Stimulated activated CD4-positive, alpha-beta T cell treated with anti-CD3 and anti-CD28 coated beads, Interleukin-15, amount 100 ng/mL, for 1 hour (primary cell): Measurements from ENCODE around the gene ZFHX3.
"Not testable (repeated sequence)": the region's sequence is repeated elsewhere in the genome, so short reads cannot be mapped to it uniquely, and the experiment has no call there.

ENCODE experiments used
- DNase-seq, 2 donors: peaks; one replicate each; pipeline ENCODE4 v3.0.0-alpha.2; 2020; ENCODE audit warnings: low read depth in 1 of 2, low spot score in 1 of 2

The ZFHX3 gene

GRCh38 chr16:73023752-73024570 is 24.0 kb downstream of the ZFHX3 start:
- DNase-seq, result no peak

GRCh38 chr16:73023320-73023719 is 24.6 kb downstream of the ZFHX3 start:
- no peak for DNase-seq

- no peak for DNase-seq
Measured at GRCh38 chr16:73022534-73022933, 25.4 kb downstream of the ZFHX3 start.

- DNase-seq, result no peak
Measured at GRCh38 chr16:73021866-73022495, 25.9 kb downstream of the ZFHX3 start.

GRCh38 chr16:73020409-73020884 is 27.5 kb downstream of the ZFHX3 start:
- DNase-seq, result no peak

GRCh38 chr16:73019457-73020362 is 28.2 kb downstream of the ZFHX3 start:
- no peak for DNase-seq

GRCh38 chr16:73018821-73019456 is 29.0 kb downstream of the ZFHX3 start:
- DNase-seq, result no peak

GRCh38 chr16:73017321-73017720 is 30.6 kb downstream of the ZFHX3 start:
- DNase-seq, result no peak

- DNase-seq, result no peak
Measured at GRCh38 chr16:73016488-73016830, 31.5 kb downstream of the ZFHX3 start.

- DNase-seq, result no peak
Measured at GRCh38 chr16:73015612-73016487, 32.1 kb downstream of the ZFHX3 start.

GRCh38 chr16:73014768-73015167 is 33.2 kb downstream of the ZFHX3 start:
- no peak for DNase-seq

GRCh38 chr16:73013974-73014373 is 34.0 kb downstream of the ZFHX3 start:
- DNase-seq, result no peak

- no peak for DNase-seq
Measured at GRCh38 chr16:73012341-73012740, 35.6 kb downstream of the ZFHX3 start.

- DNase-seq, result no peak
Measured at GRCh38 chr16:73011926-73012325, 36.0 kb downstream of the ZFHX3 start.

GRCh38 chr16:73010150-73010676 is 37.7 kb downstream of the ZFHX3 start:
- DNase-seq, result no peak

- DNase-seq, result not testable (repeated sequence)
Measured at GRCh38 chr16:73009710-73010109, 38.2 kb downstream of the ZFHX3 start.

GRCh38 chr16:73006026-73006425 is 41.9 kb downstream of the ZFHX3 start:
- DNase-seq, result no peak

GRCh38 chr16:73002866-73003265 is 45.1 kb downstream of the ZFHX3 start:
- DNase-seq, result no peak

GRCh38 chr16:73000907-73001521 is 46.9 kb downstream of the ZFHX3 start:
- DNase-seq, result no peak
